MM.1S (cell line): Measurements from ENCODE around the gene EYA2.

Experiments used
- DNase-seq: peaks from one replicate; pipeline ENCODE4 v3.0.0-alpha.2; 2015
- H2AFZ ChIP-seq: fragments of 300-600 bp; sonication (generic); 2 replicates; pipeline ENCODE4 v1.6.0; 2016; ENCODE audit warnings: antibody characterized with exemption, low read length
- H3F3A ChIP-seq: fragments of 300-600 bp; sonication (generic); 2 replicates; pipeline ENCODE4 v1.6.1; 2016; ENCODE audit warnings: mild to moderate bottlenecking, antibody characterized with exemption, low read length, moderate library complexity, mixed read lengths; ENCODE audit not compliant: insufficient read depth
- H3K27ac ChIP-seq: fragments of 300-600 bp; sonication (generic); 2 replicates; pipeline ENCODE4 v1.5.1; 2016; ENCODE audit warnings: mild to moderate bottlenecking, low read length
- H3K27me3 ChIP-seq: fragments of 300-600 bp; sonication (generic); replicated peaks from 2 replicates; pipeline ENCODE4 v1.6.0; 2016; ENCODE audit warnings: low read length; ENCODE audit not compliant: insufficient read depth
- H3K36me3 ChIP-seq: fragments of 300-600 bp; sonication (generic); replicated peaks from 2 replicates; pipeline ENCODE4 v1.6.1; 2016; ENCODE audit warnings: mild to moderate bottlenecking, low read length, mixed read lengths; ENCODE audit not compliant: insufficient read depth
- H3K4me1 ChIP-seq: fragments of 300-600 bp; sonication (generic); 2 replicates; pipeline ENCODE4 v1.6.1; 2016; ENCODE audit warnings: low read length, mixed read lengths
- H3K4me2 ChIP-seq: fragments of 300-600 bp; sonication (generic); 2 replicates; pipeline ENCODE4 v1.6.0; 2016; ENCODE audit warnings: low read depth, low read length
- H3K4me3 ChIP-seq: fragments of 300-600 bp; sonication (generic); 2 replicates; pipeline ENCODE4 v1.5.1; 2016; ENCODE audit warnings: low read length, mixed read lengths
- H3K79me2 ChIP-seq: fragments of 300-600 bp; sonication (generic); 2 replicates; pipeline ENCODE4 v1.6.1; 2016; ENCODE audit warnings: mixed run types, low read length, mixed read lengths
- H3K9ac ChIP-seq: fragments of 300-600 bp; sonication (generic); 2 replicates; pipeline ENCODE4 v1.6.1; 2016; ENCODE audit warnings: low read length, mixed read lengths
- H3K9me2 ChIP-seq: fragments of 300-600 bp; sonication (generic); replicated peaks from 2 replicates; pipeline ENCODE4 v1.6.1; 2016; ENCODE audit warnings: mild to moderate bottlenecking, low read length, mixed read lengths; ENCODE audit not compliant: insufficient read depth
- H3K9me3 ChIP-seq: fragments of 300-600 bp; sonication (generic); replicated peaks from 2 replicates; pipeline ENCODE4 v1.6.1; 2016; ENCODE audit warnings: mild to moderate bottlenecking, low read length, mixed read lengths; ENCODE audit not compliant: insufficient read depth
- H4K20me1 ChIP-seq: fragments of 300-600 bp; sonication (generic); 2 replicates; pipeline ENCODE4 v1.6.1; 2016; ENCODE audit warnings: mild to moderate bottlenecking, low read length, moderate library complexity, mixed read lengths; ENCODE audit not compliant: insufficient read depth
- CTCF ChIP-seq: fragments of 300-600 bp; sonication (generic); IDR thresholded peaks from 2 replicates; pipeline ENCODE4 v1.5.1; 2016; ENCODE audit warnings: antibody characterized with exemption, low read length, mixed read lengths
- EZH2 ChIP-seq: fragments of 300-600 bp; sonication (generic); optimal IDR thresholded peaks from 2 replicates; pipeline ENCODE3; 2017; ENCODE audit warnings: low read depth, mild to moderate bottlenecking, antibody characterized with exemption, low read length, mixed read lengths
- EZH2phosphoT487 ChIP-seq: fragments of 300-600 bp; sonication (generic); IDR thresholded peaks from 2 replicates; pipeline ENCODE4 v1.6.1; 2018; ENCODE audit warnings: antibody characterized with exemption, low read length

EYA2 gene

GRCh38 chr20:47152068-47152467 lies 257.4 kb downstream of the EYA2 start:
- no peaks in the 10 kb centered on the region for H3K9me3 ChIP-seq
- no peak for TF ChIP-seq CTCF
- TF ChIP-seq EZH2phosphoT487 = no peak
- TF ChIP-seq EZH2 = no peak

GRCh38 chr20:47154089-47154488 lies 259.4 kb downstream of the EYA2 start:
- Histone ChIP-seq H3K4me2 (no peak overlapping the region), H3K27ac (no peak overlapping the region), H3K9me2 (no peaks in the 10 kb centered on the region), H3K79me2 (no peaks in the 10 kb centered on the region), H3K9ac (no peak overlapping the region), H4K20me1 (no peaks in the 10 kb centered on the region), H2AFZ (no peak overlapping the region), H3K4me1 (no peaks in the 10 kb centered on the region), H3K9me3 (no peaks in the 10 kb centered on the region), H3F3A (no peaks in the 10 kb centered on the region), H3K27me3 (no peaks in the 10 kb centered on the region), H3K36me3 (no peaks in the 10 kb centered on the region), H3K4me3 (no peak overlapping the region)
- no peak for DNase-seq
- TF ChIP-seq EZH2phosphoT487 (no peak), CTCF (no peak), EZH2 (no peak)

More at GRCh38 chr20:47152068-47152467, 257.4 kb downstream of the EYA2 start:
- H3K9ac ChIP-seq = no peak overlapping the region
- no peaks in the 10 kb centered on the region for H3K79me2 ChIP-seq
- H3K4me1 ChIP-seq = no peaks in the 10 kb centered on the region
- no peaks in the 10 kb centered on the region for H3K27me3 ChIP-seq
- no peak overlapping the region for H3K27ac ChIP-seq
- H4K20me1 ChIP-seq = no peaks in the 10 kb centered on the region
- H3K4me3 ChIP-seq = no peak overlapping the region
- H3K36me3 ChIP-seq = no peaks in the 10 kb centered on the region
- no peak overlapping the region for H2AFZ ChIP-seq
- no peaks in the 10 kb centered on the region for H3F3A ChIP-seq
- no peak for DNase-seq
- H3K9me2 ChIP-seq = no peaks in the 10 kb centered on the region
- no peak overlapping the region for H3K4me2 ChIP-seq

GRCh38 chr20:47156301-47157137 lies 261.9 kb downstream of the EYA2 start:
- Histone ChIP-seq H3K9ac (no peak overlapping the region), H4K20me1 (no peaks in the 10 kb centered on the region), H3K4me1 (no peaks in the 10 kb centered on the region), H3K4me2 (no peak overlapping the region), H3K4me3 (no peak overlapping the region), H3K9me3 (no peaks in the 10 kb centered on the region), H2AFZ (no peak overlapping the region), H3K9me2 (no peaks in the 10 kb centered on the region), H3K36me3 (no peaks in the 10 kb centered on the region), H3F3A (no peaks in the 10 kb centered on the region), H3K27ac (no peak overlapping the region), H3K79me2 (no peaks in the 10 kb centered on the region), H3K27me3 (no peaks in the 10 kb centered on the region)
- TF ChIP-seq EZH2 = no peak
- no peak for TF ChIP-seq EZH2phosphoT487
- TF ChIP-seq CTCF = no peak
- DNase-seq = no peak
